Heart right ventricle (tissue), 16 donors: ENCODE results near the gene PPP6R1. TPM values are rescaled to one million over a fixed set of nuclear protein-coding genes. Genes with fewer than 3 reads are reported as not detected.
A peak's percentile ranks its signal among the peaks of the same experiment; 100 is the strongest.

Source experiments
- ATAC-seq, 8 donors: fragments of 200-7000 bp; cut with Tn5 transposase; one replicate each; pipeline ENCODE4 v1.9.1; 2020; ENCODE audit warnings: mild to moderate bottlenecking in 8 of 8, moderate library complexity in 8 of 8, moderate number of reproducible peaks in 1 of 8
- DNase-seq, 2 donors: peaks; one replicate each; pipeline ENCODE4 v3.0.0-alpha.2; 2020
- H3K27ac ChIP-seq, 10 donors: fragments of 200-600 bp; sonication (generic) in 2 of 10; one replicate each; pipeline versions ENCODE4 v1.5.0 to v1.8.0; 2020 to 2022; ENCODE audit warnings: mild to moderate bottlenecking in 3 of 10
- H3K27me3 ChIP-seq, 7 donors: fragments of 200-600 bp; one replicate each; pipeline ENCODE4 v1.8.0; 2021 to 2022; ENCODE audit warnings: mild to moderate bottlenecking in 2 of 7
- H3K36me3 ChIP-seq, 9 donors: fragments of 200-600 bp; sonication (generic) in 1 of 9; one replicate each; pipeline versions ENCODE4 v1.5.0 to v1.8.0; 2020 to 2022; ENCODE audit warnings: mild to moderate bottlenecking in 2 of 9
- H3K4me1 ChIP-seq, 9 donors: fragments of 200-600 bp; sonication (generic) in 1 of 9; one replicate each; pipeline versions ENCODE4 v1.5.0 to v1.8.0; 2020 to 2022; ENCODE audit warnings: mild to moderate bottlenecking in 4 of 9
- H3K4me3 ChIP-seq, 10 donors: fragments of 200-600 bp; sonication (generic) in 2 of 10; one replicate each; pipeline versions ENCODE4 v1.5.0 to v1.8.0; 2020 to 2022; ENCODE audit warnings: mild to moderate bottlenecking in 7 of 10, moderate library complexity in 2 of 10
- H3K9me3 ChIP-seq, 11 donors: fragments of 200-600 bp in 10 of 11; sonication (generic) in 2 of 11; one replicate each; pipeline versions ENCODE4 v1.5.0 to v1.8.0; 2013 to 2022; ENCODE audit warnings: mild to moderate bottlenecking in 2 of 11, control low read depth in 1 of 11, moderate library complexity in 1 of 11
- WGBS, 2 donors: extraction: QIAGEN DNeasy Blood & Tissue Kit; methylation state at CpG; one replicate each; pipeline ENCODE4 v1.1.7; 2013; ENCODE audit warnings: inconsistent platforms in 1 of 2; 5-methylcytosine and 5-hydroxymethylcytosine counted together
- intact Hi-C, 10 donors: fragments of 100-400 bp; cut with DNase I; formaldehyde crosslinking; loops; one replicate each; pipeline versions ENCODE4 v1.11.1 to v1.14.2; 2022
- polyA plus RNA-seq, 2 donors: library from polyadenylated mRNA; stranded (reverse); fragments of 200-250 nt; gene quantifications; one replicate each; pipeline ENCODE4 v1.2.3, GENCODE V29; 2013
- total RNA-seq, 10 donors: library from RNA; stranded (reverse); fragmentation: NEBNext Ultra II Directional in 3 of 10; extraction: Animal tissue kit (Norgen Biotek cat#: 25700) in 3 of 10; gene quantifications; one replicate each; pipeline versions ENCODE4 v1.2.1 to v1.2.4, GENCODE V29; 2021 to 2023
- TF ChIP-seq, protein P1 (sequence below), 9 donors: fragments of 200-600 bp; sonication (generic) in 2 of 9; IDR thresholded peaks; one replicate each; pipeline versions ENCODE4 v1.5.0 to v1.8.0; 2021 to 2022; ENCODE audit warnings: antibody characterized with exemption in 9 of 9, mild to moderate bottlenecking in 5 of 9, moderate library complexity in 1 of 9
- donor health status: Arrhythmogenic right ventricular cardiomyopathy.
- donor health status: ischemic (EF 13 %, LVEDD 7.1; RV severe dilation, severe dysfunction).
- donor health status: healthy with polysubstance abuse.
- donor health status: DM: no; HTN: yes; CAD: no.
- donor health status: DM: no; HTN: no; CAD: no.
- donor health status: ischemic (EF 25% LVEDD 6.9; RV normal size, moderate dysfunction).
- donor health status: ischemic (EF 25% LVEDD 5.7; RV mildly dilated, moderate dysfunction).
- donor health status: healthy.
- donor health status: DM: yes; HTN: yes; CAD: no.
- donor health status: Ischemic cardiomyopathy.
- donor health status: ischemic (EF 35%, LVEDD 5.7; RV mildly dilated, moderate dysfunction).
- donor health status: nonischemic (EF 11% LVEDD 7.7; RV severe dilation, severe dysfunction).
- donor health status: DM: yes; HTN: yes; CAD: no.
- donor health status: PGD.
- donor health status: ischemic (EF 29% LVEDD 5.4; RV normal size, mild dysfunction).
- donor health status: nonischemic (EF 23%, LVEDD 6.1; RV moderate dilation, normal function).

PPP6R1 gene
- total and polyA plus RNA-seq, 12 donors, result 31.1 to 51.3 (median 38.7) TPM

DNA sequence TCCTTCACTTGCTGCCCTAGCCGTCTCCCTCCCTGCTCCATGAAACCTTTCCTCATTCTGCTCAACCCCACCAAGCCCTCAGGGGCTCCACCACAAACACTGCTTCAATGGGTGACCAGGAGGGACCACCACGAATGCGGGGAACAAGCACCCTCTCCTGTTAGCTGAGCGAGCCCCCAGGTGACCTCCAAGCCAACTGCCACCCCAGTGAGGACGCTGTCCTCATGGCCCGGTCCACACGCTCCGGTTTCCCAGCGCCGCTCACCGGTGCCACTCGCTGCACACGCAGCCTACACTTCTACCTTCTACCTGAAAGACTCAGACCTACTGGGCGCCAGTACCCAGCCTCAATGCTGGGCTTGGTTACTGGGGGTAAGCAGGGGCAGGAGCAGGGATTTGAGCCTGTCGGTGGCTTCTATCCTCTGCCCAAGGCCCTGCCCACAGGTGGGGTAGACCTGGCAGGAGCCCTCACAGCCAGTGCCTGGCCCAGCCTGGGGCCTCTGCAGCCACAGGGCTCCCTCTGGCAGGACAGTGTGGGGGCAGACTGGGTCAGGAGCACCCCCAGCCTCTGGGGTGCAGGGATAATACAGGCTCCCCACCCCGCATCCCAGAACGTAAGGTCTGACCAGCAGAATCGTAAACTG is 29.6 kb downstream of the PPP6R1 start:
- H3K4me3 ChIP-seq, result no peak overlapping the region
- peak overlapping the region in 3 of 10 donors; percentile 13 to 71 (median 20) for H3K27ac ChIP-seq
- peaks cover 0 to 23% (median 13%) of the 10 kb centered on the region in 9 donors for H3K4me1 ChIP-seq
- peaks cover 0 to 81% (median 47%) of the 10 kb centered on the region in 9 donors for H3K36me3 ChIP-seq
- intact Hi-C loops, result no loop called here
- H3K9me3 ChIP-seq, result no peaks in the 10 kb centered on the region
- TF ChIP-seq, protein P1, sequence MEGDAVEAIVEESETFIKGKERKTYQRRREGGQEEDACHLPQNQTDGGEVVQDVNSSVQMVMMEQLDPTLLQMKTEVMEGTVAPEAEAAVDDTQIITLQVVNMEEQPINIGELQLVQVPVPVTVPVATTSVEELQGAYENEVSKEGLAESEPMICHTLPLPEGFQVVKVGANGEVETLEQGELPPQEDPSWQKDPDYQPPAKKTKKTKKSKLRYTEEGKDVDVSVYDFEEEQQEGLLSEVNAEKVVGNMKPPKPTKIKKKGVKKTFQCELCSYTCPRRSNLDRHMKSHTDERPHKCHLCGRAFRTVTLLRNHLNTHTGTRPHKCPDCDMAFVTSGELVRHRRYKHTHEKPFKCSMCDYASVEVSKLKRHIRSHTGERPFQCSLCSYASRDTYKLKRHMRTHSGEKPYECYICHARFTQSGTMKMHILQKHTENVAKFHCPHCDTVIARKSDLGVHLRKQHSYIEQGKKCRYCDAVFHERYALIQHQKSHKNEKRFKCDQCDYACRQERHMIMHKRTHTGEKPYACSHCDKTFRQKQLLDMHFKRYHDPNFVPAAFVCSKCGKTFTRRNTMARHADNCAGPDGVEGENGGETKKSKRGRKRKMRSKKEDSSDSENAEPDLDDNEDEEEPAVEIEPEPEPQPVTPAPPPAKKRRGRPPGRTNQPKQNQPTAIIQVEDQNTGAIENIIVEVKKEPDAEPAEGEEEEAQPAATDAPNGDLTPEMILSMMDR (IDR thresholded peaks at IDR 0.05), result no peak
- DNase-seq, result no peak
- H3K27me3 ChIP-seq, result no peaks in the 10 kb centered on the region
- WGBS, 2 donors, result 95% methylated on average over 18 of the region's 18 CpGs
- ATAC-seq, result no peak

DNA sequence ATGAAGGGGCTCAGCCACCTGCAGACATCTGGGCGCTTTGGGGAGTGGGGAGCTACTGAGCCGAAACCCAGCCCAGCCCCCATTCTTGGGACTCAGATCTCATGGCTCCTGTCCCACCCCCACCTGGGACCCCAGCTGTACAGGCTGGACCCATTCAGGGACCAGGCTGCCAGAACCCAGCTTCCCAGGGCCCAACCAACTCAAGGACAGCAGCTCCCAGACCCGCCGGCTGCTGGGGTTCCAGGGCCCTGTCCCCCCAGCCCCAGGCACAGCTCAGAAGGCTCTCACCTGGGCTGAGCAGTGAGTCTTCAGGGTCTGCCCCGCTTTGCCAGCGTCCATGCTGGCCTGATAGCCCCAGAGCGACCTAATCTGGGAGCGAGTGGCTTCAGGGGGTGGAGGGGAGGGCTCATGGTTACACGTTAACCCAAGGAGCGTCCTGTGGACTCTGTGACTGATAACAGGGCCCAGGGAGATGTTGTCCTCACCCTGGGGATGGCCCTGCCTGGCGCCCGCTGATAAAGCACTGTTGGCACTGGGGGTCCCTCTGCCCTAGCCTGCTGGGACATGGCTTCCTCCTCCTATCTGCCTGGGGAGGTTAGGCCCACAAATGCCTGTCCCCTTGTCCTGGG is 30.3 kb downstream of the PPP6R1 start, which contains the start of gene TMEM86B:
Gene TMEM86B (minus strand): TSS at position 361 of the 629 bp plus-strand sequence. CDS start 22 bp downstream, at position 339.
- intact Hi-C loops, result no loop called here
- Histone ChIP-seq H3K27ac (peak within 1 kb of the TSS in 8 of 10 donors; percentile 13 to 72 (median 54)), H3K9me3 (no peaks in the 10 kb centered on the region), H3K4me1 (peaks cover 0 to 23% (median 13%) of the 10 kb centered on the region in 9 donors), H3K27me3 (no peaks in the 10 kb centered on the region), H3K4me3 (no peak within 1 kb of the TSS), H3K36me3 (peaks cover 0 to 79% (median 41%) of the 10 kb centered on the region in 9 donors)
- TF ChIP-seq, protein P1 (IDR thresholded peaks at IDR 0.05), result no peak
- DNase-seq, result no peak
- WGBS, 2 donors, result 66 to 68% methylated on average over 12 of the region's 12 CpGs
- peak in 4 of 8 donors; percentile 3 to 24 (median 14) for ATAC-seq

DNA sequence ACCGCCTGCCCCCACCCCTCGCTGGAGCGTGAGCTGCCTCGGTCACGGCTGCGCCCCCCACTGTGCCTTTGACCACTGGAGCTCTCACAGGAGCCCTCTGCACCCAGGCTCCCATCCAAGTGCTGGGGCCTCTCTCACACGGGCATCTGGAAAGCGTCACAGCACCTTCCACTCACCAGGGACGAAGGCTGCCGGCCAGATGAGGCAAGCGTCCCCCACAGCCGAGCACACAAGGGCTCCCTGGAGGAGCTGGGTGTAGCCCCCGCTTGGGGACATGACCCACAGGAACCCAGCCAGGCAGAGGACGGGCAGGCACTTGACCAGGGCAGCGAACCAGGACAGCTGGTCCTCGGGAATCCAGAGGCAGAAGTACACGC is 30.8 kb downstream of the PPP6R1 start:
- intact Hi-C loops, result no loop called here
- DNase-seq, result peak; percentile 71 to 73
- H3K27ac ChIP-seq, result peak overlapping the region in 8 of 10 donors; percentile 13 to 72 (median 54)

More for the DNA sequence above, 30.8 kb downstream of the PPP6R1 start:
- Histone ChIP-seq H3K36me3 (peaks cover 0 to 75% (median 35%) of the 10 kb centered on the region in 9 donors), H3K9me3 (no peaks in the 10 kb centered on the region), H3K27me3 (no peaks in the 10 kb centered on the region), H3K4me1 (peaks cover 0 to 23% (median 13%) of the 10 kb centered on the region in 9 donors), H3K4me3 (no peak overlapping the region)
- TF ChIP-seq, protein P1 (IDR thresholded peaks at IDR 0.05), result no peak
- WGBS, 2 donors, result 35 to 51% methylated on average over 17 of the region's 17 CpGs
- ATAC-seq, result peak; percentile 72 to 91 (median 84)
